ENCODE data around the gene LDLRAD3. TPM values are rescaled to one million over a fixed set of nuclear protein-coding genes. Genes with fewer than 3 reads are reported as not detected.

The LDLRAD3 gene
- total RNA-seq, 1 experiment from 2014 or later: 28.1 TPM

DNA sequence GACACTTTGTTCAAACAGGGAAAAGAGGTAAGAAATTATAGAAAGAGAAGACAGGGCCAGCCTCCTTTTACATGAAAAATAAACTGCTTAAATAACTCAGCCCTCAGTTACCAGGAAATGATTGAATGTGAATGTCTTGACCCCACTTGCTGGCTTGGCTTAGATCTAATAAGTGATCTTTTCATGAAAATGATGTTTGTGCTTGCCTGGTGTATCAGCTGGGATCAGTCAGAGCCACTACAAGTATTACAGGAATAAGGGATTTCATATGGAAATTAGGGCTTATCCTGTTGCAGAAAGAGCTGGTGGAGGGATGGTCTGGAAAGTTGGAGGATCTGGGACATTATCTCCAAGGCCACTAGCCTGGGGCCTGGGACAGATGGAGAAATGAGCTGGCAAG, 293.5 kb downstream of the LDLRAD3 start:
- POLR2A ChIA-PET: interaction anchor here (0.6 kb wide), 1 partner anchor 170 kb away, joined by 4 read pairs; no protein-coding TSS in a partner anchor
- ATAC-seq (no peak), DNase-seq (ENCODE audit: low read depth, low spot score) (no peak)
- no peaks in the 10 kb centered on the region for H3K27me3 ChIP-seq (ENCODE audit: control insufficient read depth, insufficient read depth, low read length)
- H3K27ac ChIP-seq (ENCODE audit: low read length): no peak overlapping the region
- no peaks in the 10 kb centered on the region for H3K9me3 ChIP-seq (ENCODE audit: control insufficient read depth, insufficient read depth, low read depth, low read length)
- no peaks in the 10 kb centered on the region for H3K4me1 ChIP-seq (ENCODE audit: control insufficient read depth, insufficient read depth, low read length)
- CTCF ChIA-PET: no interaction called here
- no TSS peak for BruUV-seq (replicated peaks)
- H3K4me3 ChIP-seq (ENCODE audit: low read depth in 2 of 2, low read length in 2 of 2): no peak overlapping the region
- in situ Hi-C loops (cut with HindIII; ENCODE audit: low pct_unique_long_range_greater_than_20kb, low sequenced_read_pairs) (no loop called here), intact Hi-C loops (cut with micrococcal nuclease; ENCODE audit: unreplicated experiment) (no loop called here)
- TF ChIP-seq, protein P1, sequence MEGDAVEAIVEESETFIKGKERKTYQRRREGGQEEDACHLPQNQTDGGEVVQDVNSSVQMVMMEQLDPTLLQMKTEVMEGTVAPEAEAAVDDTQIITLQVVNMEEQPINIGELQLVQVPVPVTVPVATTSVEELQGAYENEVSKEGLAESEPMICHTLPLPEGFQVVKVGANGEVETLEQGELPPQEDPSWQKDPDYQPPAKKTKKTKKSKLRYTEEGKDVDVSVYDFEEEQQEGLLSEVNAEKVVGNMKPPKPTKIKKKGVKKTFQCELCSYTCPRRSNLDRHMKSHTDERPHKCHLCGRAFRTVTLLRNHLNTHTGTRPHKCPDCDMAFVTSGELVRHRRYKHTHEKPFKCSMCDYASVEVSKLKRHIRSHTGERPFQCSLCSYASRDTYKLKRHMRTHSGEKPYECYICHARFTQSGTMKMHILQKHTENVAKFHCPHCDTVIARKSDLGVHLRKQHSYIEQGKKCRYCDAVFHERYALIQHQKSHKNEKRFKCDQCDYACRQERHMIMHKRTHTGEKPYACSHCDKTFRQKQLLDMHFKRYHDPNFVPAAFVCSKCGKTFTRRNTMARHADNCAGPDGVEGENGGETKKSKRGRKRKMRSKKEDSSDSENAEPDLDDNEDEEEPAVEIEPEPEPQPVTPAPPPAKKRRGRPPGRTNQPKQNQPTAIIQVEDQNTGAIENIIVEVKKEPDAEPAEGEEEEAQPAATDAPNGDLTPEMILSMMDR (IDR thresholded peaks at IDR 0.05): no peak
- TF ChIP-seq TCF7L2 (IDR thresholded peaks at IDR 0.05; ENCODE audit: low read depth, low read length) (no peak), SIN3A (IDR thresholded peaks at IDR 0.05; ENCODE audit: borderline replicate concordance, insufficient read depth, low read depth, low read length) (no peak), POLR2AphosphoS5 (IDR thresholded peaks at IDR 0.05; ENCODE audit: low read depth, low read length) (no peak)
- TF ChIP-seq, protein P2, sequence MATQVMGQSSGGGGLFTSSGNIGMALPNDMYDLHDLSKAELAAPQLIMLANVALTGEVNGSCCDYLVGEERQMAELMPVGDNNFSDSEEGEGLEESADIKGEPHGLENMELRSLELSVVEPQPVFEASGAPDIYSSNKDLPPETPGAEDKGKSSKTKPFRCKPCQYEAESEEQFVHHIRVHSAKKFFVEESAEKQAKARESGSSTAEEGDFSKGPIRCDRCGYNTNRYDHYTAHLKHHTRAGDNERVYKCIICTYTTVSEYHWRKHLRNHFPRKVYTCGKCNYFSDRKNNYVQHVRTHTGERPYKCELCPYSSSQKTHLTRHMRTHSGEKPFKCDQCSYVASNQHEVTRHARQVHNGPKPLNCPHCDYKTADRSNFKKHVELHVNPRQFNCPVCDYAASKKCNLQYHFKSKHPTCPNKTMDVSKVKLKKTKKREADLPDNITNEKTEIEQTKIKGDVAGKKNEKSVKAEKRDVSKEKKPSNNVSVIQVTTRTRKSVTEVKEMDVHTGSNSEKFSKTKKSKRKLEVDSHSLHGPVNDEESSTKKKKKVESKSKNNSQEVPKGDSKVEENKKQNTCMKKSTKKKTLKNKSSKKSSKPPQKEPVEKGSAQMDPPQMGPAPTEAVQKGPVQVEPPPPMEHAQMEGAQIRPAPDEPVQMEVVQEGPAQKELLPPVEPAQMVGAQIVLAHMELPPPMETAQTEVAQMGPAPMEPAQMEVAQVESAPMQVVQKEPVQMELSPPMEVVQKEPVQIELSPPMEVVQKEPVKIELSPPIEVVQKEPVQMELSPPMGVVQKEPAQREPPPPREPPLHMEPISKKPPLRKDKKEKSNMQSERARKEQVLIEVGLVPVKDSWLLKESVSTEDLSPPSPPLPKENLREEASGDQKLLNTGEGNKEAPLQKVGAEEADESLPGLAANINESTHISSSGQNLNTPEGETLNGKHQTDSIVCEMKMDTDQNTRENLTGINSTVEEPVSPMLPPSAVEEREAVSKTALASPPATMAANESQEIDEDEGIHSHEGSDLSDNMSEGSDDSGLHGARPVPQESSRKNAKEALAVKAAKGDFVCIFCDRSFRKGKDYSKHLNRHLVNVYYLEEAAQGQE (IDR thresholded peaks at IDR 0.05; ENCODE audit: insufficient read depth in 1 of 2, low read depth in 2 of 2, low read length in 1 of 2): no peak
- no peaks in the 10 kb centered on the region for H3K36me3 ChIP-seq (ENCODE audit: control insufficient read depth, insufficient read depth, low read length)

DNA sequence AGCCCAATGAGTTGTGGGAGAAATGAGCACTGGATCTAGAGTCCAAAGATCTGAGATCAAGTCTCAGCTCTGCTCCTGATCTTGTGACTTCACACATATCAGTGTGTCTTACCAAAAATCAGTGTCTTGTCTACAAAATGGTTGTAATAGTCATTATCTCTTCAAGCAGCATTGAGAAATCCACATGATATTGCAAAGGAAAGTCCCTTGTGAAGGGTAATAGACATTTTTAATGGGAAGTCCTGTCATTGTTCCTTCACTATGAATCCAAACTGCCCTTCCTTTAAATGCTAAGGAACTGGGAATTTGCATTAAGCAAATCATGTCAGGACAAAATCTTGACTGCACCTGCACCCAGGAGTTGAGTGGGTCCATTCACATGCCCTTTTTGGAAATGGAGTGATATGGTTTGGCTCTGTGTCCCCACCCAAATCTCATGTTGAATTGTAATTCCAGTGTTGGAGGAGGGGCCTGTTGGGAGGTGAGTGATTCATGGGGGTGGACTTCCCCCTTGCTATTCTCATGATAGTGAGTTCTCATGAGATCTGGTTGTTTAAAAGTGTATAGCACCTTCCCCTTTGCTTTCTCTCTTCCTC, 294.3 kb downstream of the LDLRAD3 start:
- intact Hi-C loops (cut with micrococcal nuclease; ENCODE audit: unreplicated experiment) (no loop called here), in situ Hi-C loops (cut with HindIII; ENCODE audit: low pct_unique_long_range_greater_than_20kb, low sequenced_read_pairs) (no loop called here)
- Histone ChIP-seq H3K9me3 (ENCODE audit: control insufficient read depth, insufficient read depth, low read depth, low read length) (no peaks in the 10 kb centered on the region), H3K4me3 (ENCODE audit: low read depth in 2 of 2, low read length in 2 of 2) (no peak overlapping the region), H3K27me3 (ENCODE audit: control insufficient read depth, insufficient read depth, low read length) (no peaks in the 10 kb centered on the region), H3K4me1 (ENCODE audit: control insufficient read depth, insufficient read depth, low read length) (no peaks in the 10 kb centered on the region), H3K36me3 (ENCODE audit: control insufficient read depth, insufficient read depth, low read length) (no peaks in the 10 kb centered on the region), H3K27ac (ENCODE audit: low read length) (no peak overlapping the region)
- DNase-seq (ENCODE audit: low read depth, low spot score) (no peak), ATAC-seq (no peak)
- TF ChIP-seq, protein P2 (IDR thresholded peaks at IDR 0.05; ENCODE audit: insufficient read depth in 1 of 2, low read depth in 2 of 2, low read length in 1 of 2): no peak
- TF ChIP-seq, protein P1 (IDR thresholded peaks at IDR 0.05): no peak
- no peak for TF ChIP-seq POLR2AphosphoS5 (IDR thresholded peaks at IDR 0.05; ENCODE audit: low read depth, low read length)
- no peak for TF ChIP-seq TCF7L2 (IDR thresholded peaks at IDR 0.05; ENCODE audit: low read depth, low read length)
- TF ChIP-seq SIN3A (IDR thresholded peaks at IDR 0.05; ENCODE audit: borderline replicate concordance, insufficient read depth, low read depth, low read length): no peak
- BruUV-seq (replicated peaks): no TSS peak
- ChIA-PET POLR2A (no interaction called here), CTCF (no interaction called here)

Data from Panc1 (cell line).